Fibroblast of pulmonary artery (primary cell): ENCODE measurements around the gene NUP210.

Experiments
- DNase-seq: peaks from one replicate; pipeline ENCODE4 v3.0.0-alpha.2; 2010; ENCODE audit warnings: low read depth
- H3K4me3 ChIP-seq: replicated peaks from 2 replicates; pipeline ENCODE4 v1.5.1; 2011; ENCODE audit warnings: low read depth, mild to moderate bottlenecking, control low read depth, low read length, moderate library complexity
- CTCF ChIP-seq: IDR thresholded peaks from 2 replicates; pipeline ENCODE4 v1.5.1; 2011; ENCODE audit warnings: mild to moderate bottlenecking, control low read depth, low read length, inconsistent platforms; ENCODE audit errors: missing control alignments

NUP210 gene

DNA sequence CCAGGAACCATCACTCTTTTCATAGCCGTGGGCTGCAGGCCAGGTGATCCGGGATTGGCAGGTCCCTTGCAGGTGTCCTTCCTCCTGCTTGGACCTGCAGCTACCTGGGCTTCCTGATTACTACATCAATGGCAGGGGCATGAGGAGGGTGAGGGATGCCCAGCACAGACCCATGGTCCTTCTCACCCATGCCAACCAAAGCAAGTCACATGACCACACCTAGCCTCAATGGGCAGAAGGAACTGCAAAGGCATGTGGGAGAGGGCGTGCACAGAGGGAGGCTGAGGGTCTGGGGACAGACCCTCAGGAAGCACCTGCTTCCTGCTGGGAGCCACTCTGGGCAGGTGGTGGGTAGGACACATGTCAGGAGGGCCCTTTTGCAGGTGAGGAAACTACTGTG, 105.2 kb downstream of the NUP210 start:
- TF ChIP-seq CTCF: no peak
- no peak for DNase-seq

GRCh38 chr3:13313813-13314212, 106.3 kb downstream of the NUP210 start:
- TF ChIP-seq CTCF: no peak
- H3K4me3 ChIP-seq: no peak overlapping the region

More for the DNA sequence above, 105.2 kb downstream of the NUP210 start:
- H3K4me3 ChIP-seq: no peak overlapping the region

DNA sequence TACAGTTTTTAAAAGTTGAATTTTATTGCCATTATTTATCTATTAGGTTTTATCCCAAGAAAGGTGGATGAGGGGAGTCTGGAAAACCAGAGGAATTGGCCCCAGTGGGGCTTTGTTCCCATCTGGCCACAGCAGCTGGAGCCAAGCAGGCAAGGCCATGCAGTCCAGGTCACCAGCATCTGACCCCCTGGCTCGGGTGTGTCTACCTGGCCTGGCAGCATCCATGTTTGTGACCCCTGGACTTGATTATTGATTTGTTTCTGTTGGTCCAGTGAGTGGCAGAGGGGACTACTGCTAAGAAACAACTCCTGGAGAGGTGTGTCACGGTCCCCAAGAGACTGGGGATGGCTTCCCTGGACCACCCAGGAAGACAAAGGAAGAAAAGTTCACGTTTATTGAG, 111.1 kb downstream of the NUP210 start:
- DNase-seq: no peak
- no peak for TF ChIP-seq CTCF
- no peak overlapping the region for H3K4me3 ChIP-seq

More at GRCh38 chr3:13313813-13314212, 106.3 kb downstream of the NUP210 start:
- no peak for DNase-seq

DNA sequence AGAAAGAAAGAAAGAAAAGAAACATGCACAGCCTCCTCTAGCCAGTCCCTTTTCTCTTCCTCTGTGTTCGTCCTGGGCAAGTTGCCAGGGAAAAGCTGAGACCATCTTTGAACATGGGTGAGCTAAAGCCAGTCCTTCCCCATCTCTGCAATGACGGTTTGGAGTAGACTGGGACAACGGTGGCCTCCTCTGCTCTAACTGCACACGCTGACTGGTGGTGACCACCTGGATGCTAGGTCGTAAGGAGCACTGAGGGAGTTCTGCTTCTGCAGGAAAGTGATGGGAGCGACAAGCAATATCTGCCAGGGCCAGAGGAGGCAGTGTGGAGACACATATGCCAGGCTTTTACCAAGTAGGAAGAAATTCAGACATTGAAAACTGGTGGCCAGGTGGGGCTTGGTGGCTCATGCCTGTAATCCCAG, 111.7 kb downstream of the NUP210 start:
- H3K4me3 ChIP-seq: no peak overlapping the region
- DNase-seq: peak; percentile 31
- TF ChIP-seq CTCF: peak; percentile 36

DNA sequence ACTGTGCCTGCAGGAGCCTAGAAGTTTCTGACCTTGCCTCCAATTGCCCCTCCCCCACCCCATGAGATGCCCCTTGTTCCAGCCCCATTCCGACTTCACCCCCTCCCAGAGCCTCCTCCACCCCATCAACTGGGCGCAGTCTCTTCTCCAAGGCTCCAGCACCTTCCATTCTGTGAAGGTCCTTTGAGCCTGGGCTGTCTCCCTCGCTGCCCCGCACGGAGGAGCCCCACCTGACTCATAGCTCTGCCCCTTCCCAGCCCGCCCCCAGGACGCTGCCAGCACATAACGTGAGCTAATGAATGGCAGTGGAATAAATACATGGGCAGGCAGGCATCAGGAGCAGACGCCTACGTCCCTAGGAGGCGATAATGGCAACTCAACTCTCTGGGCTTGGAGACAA, 113.1 kb downstream of the NUP210 start:
- DNase-seq: no peak
- TF ChIP-seq CTCF: no peak
- no peak overlapping the region for H3K4me3 ChIP-seq

DNA sequence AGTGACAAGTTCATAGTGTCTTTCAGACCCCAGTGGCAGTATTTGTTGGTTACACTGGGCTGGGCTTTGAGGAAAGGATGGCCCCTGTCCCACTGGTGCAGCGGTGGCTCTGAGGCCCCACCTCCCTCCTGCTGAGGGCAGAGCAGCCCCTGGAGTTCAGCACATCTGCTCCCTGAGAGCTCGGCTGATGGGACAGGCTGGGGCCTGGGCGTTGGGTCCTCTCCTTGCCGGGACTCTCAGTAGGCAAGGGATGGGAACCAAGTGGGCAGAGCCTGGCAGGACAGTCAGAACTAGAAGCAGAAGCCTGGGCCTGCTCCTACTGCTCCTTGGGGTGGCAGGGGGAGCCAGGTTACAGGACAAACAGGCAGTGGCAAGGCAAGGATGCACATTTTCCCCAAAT, 114.5 kb downstream of the NUP210 start:
- DNase-seq: no peak
- H3K4me3 ChIP-seq: no peak overlapping the region
- no peak for TF ChIP-seq CTCF

DNA sequence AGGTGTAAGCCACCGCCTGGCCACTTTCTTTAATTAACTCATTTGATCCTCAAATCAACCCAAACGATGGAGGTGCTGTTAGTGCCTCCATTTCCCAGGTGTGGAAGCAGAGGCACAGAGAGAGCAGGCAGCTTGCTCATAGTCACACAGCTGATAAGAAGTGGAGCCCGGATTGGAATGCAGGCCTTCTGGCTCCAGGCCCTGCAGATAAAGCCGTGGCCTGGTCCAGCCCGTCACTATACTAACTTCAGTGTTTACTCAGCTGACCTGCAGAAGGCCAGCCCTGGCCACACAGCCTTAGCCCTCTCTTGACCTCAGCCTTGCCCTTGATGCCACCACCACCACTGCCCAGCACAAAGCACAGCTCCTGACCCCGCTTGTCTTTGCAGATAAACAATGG, 116.7 kb downstream of the NUP210 start:
- no peak for TF ChIP-seq CTCF
- DNase-seq: no peak
- H3K4me3 ChIP-seq: no peak overlapping the region
